ENCODE data around the gene WHRN.

Gene WHRN

GRCh38 chr9:114395768-114396167, 109.5 kb downstream of the WHRN start:
- DNase-seq: no peak

- DNase-seq: no peak
These were observed 110.0 kb downstream of the WHRN start for GRCh38 chr9:114395334-114395617.

GRCh38 chr9:114394523-114395333, 110.5 kb downstream of the WHRN start:
- DNase-seq: no peak

GRCh38 chr9:114392749-114393112, 112.5 kb downstream of the WHRN start:
- DNase-seq: no peak

- DNase-seq: no peak
These were observed 114.3 kb downstream of the WHRN start for GRCh38 chr9:114390952-114391351.

GRCh38 chr9:114389612-114390368, 115.5 kb downstream of the WHRN start:
- DNase-seq: no peak

- DNase-seq: no peak
These were observed 116.4 kb downstream of the WHRN start for GRCh38 chr9:114388764-114389375.

- no peak for DNase-seq
These were observed 117.0 kb downstream of the WHRN start for GRCh38 chr9:114388357-114388682.

GRCh38 chr9:114387680-114388356, 117.5 kb downstream of the WHRN start, which contains the start of gene AKNA:
AKNA (minus strand) TSS chr9:114387982; CDS start chr9:114381333, 6,649 bp downstream.
- peak; percentile 78 for DNase-seq

- no peak for DNase-seq
These were observed 118.2 kb downstream of the WHRN start for GRCh38 chr9:114386886-114387679.

- no peak for DNase-seq
These were observed 118.8 kb downstream of the WHRN start for GRCh38 chr9:114386361-114386885.

- DNase-seq: peak; percentile 72
These were observed 119.7 kb downstream of the WHRN start for GRCh38 chr9:114385397-114386181.

- no peak for DNase-seq
These were observed 120.4 kb downstream of the WHRN start for GRCh38 chr9:114384836-114385396.

- no peak for DNase-seq
These were observed 120.9 kb downstream of the WHRN start for GRCh38 chr9:114384341-114384740.

GRCh38 chr9:114383521-114384231, 121.6 kb downstream of the WHRN start:
- DNase-seq: no peak

- DNase-seq: peak; percentile 72
These were observed 122.4 kb downstream of the WHRN start for GRCh38 chr9:114382699-114383520.

GRCh38 chr9:114378883-114379282, 126.4 kb downstream of the WHRN start:
- no peak for DNase-seq

GRCh38 chr9:114378016-114378415, 127.3 kb downstream of the WHRN start:
- no peak for DNase-seq

GRCh38 chr9:114376586-114377445, 128.5 kb downstream of the WHRN start:
- no peak for DNase-seq

All from stimulated activated CD4-positive, alpha-beta T cell treated with anti-CD3 and anti-CD28 coated beads, Interleukin-12 subunit alpha, Interleukin-12 subunit beta, amount 100 ng/mL, for 4 hours (primary cell).